Caco-2 (cell line): ENCODE results near the gene CACTIN. TPM values are rescaled to one million over a fixed set of nuclear protein-coding genes. Genes with fewer than 3 reads are reported as not detected.

Experiments used
- BruUV-seq: library from RNA; stranded (reverse); fragments of 400-500 nt; replicated peaks from 2 replicates; lab custom pipeline; 2021; lab: Mats Ljungman, UMichigan
- CTCF ChIA-PET: fragments of 300-600 bp; sonication (Branson Sonifier 250); formaldehyde crosslinking; loops from one replicate; lab custom pipeline; 2022; ENCODE audit warnings: antibody characterized with exemption; lab: Charles Lee
- POLR2A ChIA-PET: fragments of 300-600 bp; sonication (Branson Sonifier 250); formaldehyde crosslinking; loops from one replicate; lab custom pipeline; 2022; ENCODE audit warnings: antibody characterized with exemption; lab: Charles Lee
- DNase-seq, 2 experiments: peaks; one replicate each; pipeline versions ENCODE4 v3.0.0 to v3.0.0-alpha.2; 2020 to 2022
- H3K27me3 ChIP-seq: replicated peaks from 2 replicates; pipeline ENCODE4 v1.6.0; 2011; ENCODE audit warnings: low read length; ENCODE audit not compliant: control insufficient read depth, insufficient read depth
- H3K36me3 ChIP-seq: 2 replicates; pipeline ENCODE4 v1.5.1; 2011; ENCODE audit warnings: low read length; ENCODE audit not compliant: control insufficient read depth, insufficient read depth
- H3K4me1 ChIP-seq: fragments of 250-450 bp; sonication (Bioruptor Pico); 2 replicates; pipeline ENCODE4 v1.5.1; 2020; ENCODE audit warnings: mild to moderate bottlenecking
- H3K4me3 ChIP-seq: 2 replicates; pipeline ENCODE4 v1.5.1; 2011; ENCODE audit warnings: low read depth, mild to moderate bottlenecking, control low read depth, low read length
- H3K9me3 ChIP-seq: fragments of 250-450 bp; sonication (Bioruptor Pico); 2 replicates; pipeline ENCODE4 v1.5.1; 2020; ENCODE audit warnings: mild to moderate bottlenecking, moderate library complexity
- H3K27ac Mint-ChIP-seq: one replicate; pipeline ENCODE4 v1.8.0; 2022; ENCODE audit warnings: mixed read lengths; ENCODE audit not compliant: unreplicated experiment
- H3K27me3 Mint-ChIP-seq: one replicate; pipeline ENCODE4 v1.8.0; 2022; ENCODE audit warnings: mixed read lengths; ENCODE audit not compliant: insufficient read depth, unreplicated experiment
- H3K36me3 Mint-ChIP-seq: one replicate; pipeline ENCODE4 v1.8.0; 2022; ENCODE audit warnings: mild to moderate bottlenecking, mixed read lengths; ENCODE audit not compliant: insufficient read depth, unreplicated experiment
- H3K4me1 Mint-ChIP-seq: one replicate; pipeline ENCODE4 v1.8.0; 2022; ENCODE audit warnings: low read depth, mixed read lengths; ENCODE audit not compliant: unreplicated experiment
- H3K4me3 Mint-ChIP-seq: one replicate; pipeline ENCODE4 v1.8.0; 2022; ENCODE audit warnings: mild to moderate bottlenecking, moderate library complexity, mixed read lengths; ENCODE audit not compliant: unreplicated experiment
- H3K9me3 Mint-ChIP-seq: one replicate; pipeline ENCODE4 v1.8.0; 2022; ENCODE audit warnings: mixed read lengths; ENCODE audit not compliant: unreplicated experiment
- CTCF ChIP-seq, 2 experiments: fragments of 200-600 bp in 1 of 2; IDR thresholded peaks; 1 replicate in 1 of 2; 2 replicates in 1 of 2; pipeline versions ENCODE4 v1.5.1 to v1.8.0; 2011 to 2022; ENCODE audit warnings: antibody characterized with exemption in 1 of 2, control low read depth in 1 of 2, inconsistent platforms in 1 of 2, low read depth in 1 of 2, low read length in 1 of 2, mild to moderate bottlenecking in 1 of 2, moderate library complexity in 1 of 2; ENCODE audit not compliant: insufficient read depth in 1 of 2, severe bottlenecking in 1 of 2, unreplicated experiment in 1 of 2
- intact Hi-C: fragments of 100-400 bp; cut with micrococcal nuclease; formaldehyde crosslinking; loops from one replicate; pipeline ENCODE4 v1.10.0; 2022; ENCODE audit not compliant: unreplicated experiment
- total RNA-seq: library from RNA; stranded (reverse); gene quantifications from 2 replicates; pipeline ENCODE4 v1.2.3, GENCODE V29; 2022

The CACTIN gene
- total RNA-seq, 1 experiment from 2014 or later = 33.9 TPM

- H3K27me3 ChIP-seq = no peaks in the 10 kb centered on the region
- no peak overlapping the region for H3K4me3 Mint-ChIP-seq
- TF ChIP-seq CTCF (IDR thresholded peaks at IDR 0.05; ENCODE audit: insufficient read depth in 1 of 2, low read depth in 1 of 2, low read length in 1 of 2, severe bottlenecking in 1 of 2, unreplicated experiment in 1 of 2) = no peak
- no peaks in the 10 kb centered on the region for H3K36me3 Mint-ChIP-seq
- no peaks in the 10 kb centered on the region for H3K9me3 ChIP-seq
- ChIA-PET CTCF (no interaction called here), POLR2A (no interaction called here)
- H3K4me3 ChIP-seq = no peak overlapping the region
- no peaks in the 10 kb centered on the region for H3K9me3 Mint-ChIP-seq
- intact Hi-C loops = no loop called here
- no peaks in the 10 kb centered on the region for H3K27me3 Mint-ChIP-seq
- no peaks in the 10 kb centered on the region for H3K4me1 Mint-ChIP-seq
- DNase-seq = no peak
- BruUV-seq = no TSS peak
- H3K27ac Mint-ChIP-seq = no peak overlapping the region
- H3K36me3 ChIP-seq = no peaks in the 10 kb centered on the region
- no peaks in the 10 kb centered on the region for H3K4me1 ChIP-seq
These were observed 61.5 kb downstream of the CACTIN start for GRCh38 chr19:3565139-3565538.

- H3K4me1 Mint-ChIP-seq = no peaks in the 10 kb centered on the region
- ChIA-PET POLR2A (no interaction called here), CTCF (no interaction called here)
- intact Hi-C loops = no loop called here
- H3K36me3 Mint-ChIP-seq = no peaks in the 10 kb centered on the region
- Histone ChIP-seq H3K27me3 (no peaks in the 10 kb centered on the region), H3K4me3 (no peak overlapping the region), H3K9me3 (no peaks in the 10 kb centered on the region), H3K4me1 (no peaks in the 10 kb centered on the region), H3K36me3 (no peaks in the 10 kb centered on the region)
- no TSS peak for BruUV-seq
- no peaks in the 10 kb centered on the region for H3K27me3 Mint-ChIP-seq
- DNase-seq = no peak
- no peaks in the 10 kb centered on the region for H3K9me3 Mint-ChIP-seq
- H3K27ac Mint-ChIP-seq = no peak overlapping the region
- no peak for TF ChIP-seq CTCF (IDR thresholded peaks at IDR 0.05; ENCODE audit: insufficient read depth in 1 of 2, low read depth in 1 of 2, low read length in 1 of 2, severe bottlenecking in 1 of 2, unreplicated experiment in 1 of 2)
- no peak overlapping the region for H3K4me3 Mint-ChIP-seq
These were observed 62.7 kb downstream of the CACTIN start for GRCh38 chr19:3563709-3564524.

Other genes starting within 250 kb of the CACTIN start
- gene SMIM24, start 146.3 kb downstream of the CACTIN start, total RNA-seq = 1.2 and 1.7 TPM in 2 replicates
- not detected in 2 replicates for gene SMIM44, start 143.3 kb downstream of the CACTIN start, total RNA-seq
- gene DOHH, start 126.1 kb downstream of the CACTIN start, total RNA-seq = 17.4 and 18.3 TPM in 2 replicates
- 58.1 and 59.1 TPM in 2 replicates for gene FZR1, start 120.5 kb downstream of the CACTIN start, total RNA-seq
- gene TEKTIP1, start 87.6 kb downstream of the CACTIN start, total RNA-seq = 1.5 and 1.9 TPM in 2 replicates
- 60.6 and 61.7 TPM in 2 replicates for gene MFSD12, start 69.2 kb downstream of the CACTIN start, total RNA-seq
- 33.9 and 34.5 TPM in 2 replicates for gene HMG20B, start 53.8 kb downstream of the CACTIN start, total RNA-seq
- gene GIPC3, start 41.3 kb downstream of the CACTIN start, total RNA-seq = not detected in 2 replicates
- gene TBXA2R, start 19.9 kb downstream of the CACTIN start, total RNA-seq = 0.11 TPM in 1 of 2 replicates, not detected in the other
- 24.5 and 27.0 TPM in 2 replicates for gene PIP5K1C, start 73.7 kb upstream of the CACTIN start, total RNA-seq
- 79.3 and 83.6 TPM in 2 replicates for gene TJP3, start 81.6 kb upstream of the CACTIN start, total RNA-seq
- gene APBA3, start 134.9 kb upstream of the CACTIN start, total RNA-seq = 22.1 and 23.5 TPM in 2 replicates
- 46.4 and 54.5 TPM in 2 replicates for gene MRPL54, start 135.9 kb upstream of the CACTIN start, total RNA-seq
- not detected in 2 replicates for gene RAX2, start 145.4 kb upstream of the CACTIN start, total RNA-seq
- 0.29 and 0.72 TPM in 2 replicates for gene MATK, start 159.6 kb upstream of the CACTIN start, total RNA-seq
- gene ZFR2, start 242.2 kb upstream of the CACTIN start, total RNA-seq = not detected in 2 replicates